HepG2 (cell line): Measurements from ENCODE around the gene TPGS1. TPM values are rescaled to one million over a fixed set of nuclear protein-coding genes. Genes with fewer than 3 reads are reported as not detected.

Experiments
- AGO1 ChIP-seq: fragments of 200-400 bp; formaldehyde crosslinking; IDR thresholded peaks from 2 replicates; pipeline ENCODE4 v1.6.1; 2017; ENCODE audit warnings: mild to moderate bottlenecking, low read depth, low read length, moderate library complexity; ENCODE audit not compliant: poor library complexity, severe bottlenecking
- AKAP8 ChIP-seq: sonication (generic); formaldehyde crosslinking; IDR thresholded peaks from 2 replicates; pipeline ENCODE4 v1.5.1; 2020; ENCODE audit warnings: mild to moderate bottlenecking, missing genetic modification reagents
- BCL6 ChIP-seq: IDR thresholded peaks from 2 replicates; pipeline ENCODE4 v1.6.1; 2016; ENCODE audit warnings: missing genetic modification reagents, missing compliant biosample characterization
- GATAD2A ChIP-seq: IDR thresholded peaks from 2 replicates; pipeline ENCODE4 v1.6.1; 2016
- GTF3A ChIP-seq: sonication (generic); formaldehyde crosslinking; conservative IDR thresholded peaks from 2 replicates; pipeline ENCODE4 v1.4.0; 2020; ENCODE audit warnings: mild to moderate bottlenecking, missing genetic modification reagents
- HBP1 ChIP-seq: IDR thresholded peaks from 2 replicates; pipeline ENCODE4 v1.6.1; 2016; ENCODE audit warnings: low read depth, control low read depth
- MZF1 ChIP-seq: sonication (generic); formaldehyde crosslinking; IDR thresholded peaks from 2 replicates; pipeline ENCODE4 v1.8.1; 2023; ENCODE audit warnings: mild to moderate bottlenecking, missing genetic modification reagents, borderline replicate concordance
- NR2F6 ChIP-seq, 2 experiments: IDR thresholded peaks; 2 replicates each; pipeline ENCODE4 v1.6.1; 2016; ENCODE audit warnings: antibody characterized with exemption in 1 of 2, mild to moderate bottlenecking in 1 of 2
- RBM39 ChIP-seq: fragments of 200-400 bp; formaldehyde crosslinking; IDR thresholded peaks from one replicate; pipeline ENCODE4 v1.6.1; 2018; ENCODE audit warnings: antibody characterized with exemption, mild to moderate bottlenecking, low read depth, low read length; ENCODE audit not compliant: poor library complexity, severe bottlenecking
- SP140L ChIP-seq: sonication (generic); formaldehyde crosslinking; IDR thresholded peaks from 2 replicates; pipeline ENCODE4 v1.4.0; 2020; ENCODE audit warnings: missing genetic modification reagents, borderline replicate concordance
- TEF ChIP-seq: sonication (generic); formaldehyde crosslinking; IDR thresholded peaks from 2 replicates; pipeline ENCODE4 v1.5.0; 2020; ENCODE audit warnings: missing genetic modification reagents
- TMF1 ChIP-seq: sonication (generic); formaldehyde crosslinking; IDR thresholded peaks from 2 replicates; pipeline ENCODE4 v1.8.1; 2022; ENCODE audit warnings: low read depth, missing genetic modification reagents
- ZMYM3 ChIP-seq: sonication (generic); formaldehyde crosslinking; IDR thresholded peaks from 2 replicates; pipeline ENCODE4 v1.5.1; 2020; ENCODE audit warnings: mild to moderate bottlenecking, missing genetic modification reagents
- ZNF503 ChIP-seq: sonication (generic); formaldehyde crosslinking; IDR thresholded peaks from 2 replicates; pipeline ENCODE4 v1.4.0; 2020; ENCODE audit warnings: missing genetic modification reagents
- ZNF816 ChIP-seq: sonication (generic); formaldehyde crosslinking; IDR thresholded peaks from 2 replicates; pipeline ENCODE4 v1.8.0; 2022; ENCODE audit warnings: missing genetic modification reagents, mild to moderate bottlenecking, borderline replicate concordance
- polyA plus RNA-seq, 8 experiments: library from polyadenylated mRNA; depleted of rRNA in 3 of 8; stranded (reverse) in 7 of 8; unstranded in 1 of 8; fragments of >200 nt; fragmentation: Illumina TruSeq in 4 of 8; extraction: Trizol in 4 of 8; gene quantifications; 2 replicates each; pipeline versions ENCODE4 v1.2.1 to v1.2.3, GENCODE V29; 2011 to 2016; ENCODE audit warnings: low read depth in 4 of 8, missing spikeins in 1 of 8, mixed read lengths in 1 of 8; ENCODE audit not compliant: insufficient read depth in 1 of 8
- total RNA-seq, 5 experiments: library from RNA; depleted of rRNA; stranded (reverse); fragments of >200 nt; fragmentation: Illumina TruSeq; extraction: Trizol; gene quantifications; 2 replicates each; pipeline ENCODE4 v1.2.3, GENCODE V29; 2016; ENCODE audit warnings: low read depth in 1 of 5
- TF ChIP-seq, protein P1 (sequence below): sonication (generic); formaldehyde crosslinking; IDR thresholded peaks from 2 replicates; pipeline ENCODE4 v1.8.0; 2022; ENCODE audit warnings: missing genetic modification reagents, mild to moderate bottlenecking, moderate library complexity, borderline replicate concordance
- TF ChIP-seq, protein P2 (sequence below): sonication (generic); formaldehyde crosslinking; IDR thresholded peaks from 2 replicates; pipeline ENCODE4 v1.8.0; 2022; ENCODE audit warnings: missing genetic modification reagents, mild to moderate bottlenecking, inconsistent platforms, borderline replicate concordance
- TF ChIP-seq, protein P3 (sequence below): sonication (generic); formaldehyde crosslinking; IDR thresholded peaks from 2 replicates; pipeline ENCODE4 v1.5.0; 2020; ENCODE audit warnings: missing genetic modification reagents

Gene TPGS1
- total and polyA plus RNA-seq, 2 of the 13 experiments (the other 11 are each of a cell fraction or from before 2014, with no cell fraction given): 1.1 to 6.2 TPM

- TF ChIP-seq, protein P1, sequence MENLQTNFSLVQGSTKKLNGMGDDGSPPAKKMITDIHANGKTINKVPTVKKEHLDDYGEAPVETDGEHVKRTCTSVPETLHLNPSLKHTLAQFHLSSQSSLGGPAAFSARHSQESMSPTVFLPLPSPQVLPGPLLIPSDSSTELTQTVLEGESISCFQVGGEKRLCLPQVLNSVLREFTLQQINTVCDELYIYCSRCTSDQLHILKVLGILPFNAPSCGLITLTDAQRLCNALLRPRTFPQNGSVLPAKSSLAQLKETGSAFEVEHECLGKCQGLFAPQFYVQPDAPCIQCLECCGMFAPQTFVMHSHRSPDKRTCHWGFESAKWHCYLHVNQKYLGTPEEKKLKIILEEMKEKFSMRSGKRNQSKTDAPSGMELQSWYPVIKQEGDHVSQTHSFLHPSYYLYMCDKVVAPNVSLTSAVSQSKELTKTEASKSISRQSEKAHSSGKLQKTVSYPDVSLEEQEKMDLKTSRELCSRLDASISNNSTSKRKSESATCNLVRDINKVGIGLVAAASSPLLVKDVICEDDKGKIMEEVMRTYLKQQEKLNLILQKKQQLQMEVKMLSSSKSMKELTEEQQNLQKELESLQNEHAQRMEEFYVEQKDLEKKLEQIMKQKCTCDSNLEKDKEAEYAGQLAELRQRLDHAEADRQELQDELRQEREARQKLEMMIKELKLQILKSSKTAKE: peak; percentile 41; the same call in 1 of the 2 replicates
- TF ChIP-seq GATAD2A (CRISPR knock-in tag): no peak
- no peak for TF ChIP-seq GTF3A
- TF ChIP-seq ZNF503 (CRISPR knock-in tag): no peak
- TF ChIP-seq AKAP8 (CRISPR knock-in tag): no peak
- TF ChIP-seq, protein P2, sequence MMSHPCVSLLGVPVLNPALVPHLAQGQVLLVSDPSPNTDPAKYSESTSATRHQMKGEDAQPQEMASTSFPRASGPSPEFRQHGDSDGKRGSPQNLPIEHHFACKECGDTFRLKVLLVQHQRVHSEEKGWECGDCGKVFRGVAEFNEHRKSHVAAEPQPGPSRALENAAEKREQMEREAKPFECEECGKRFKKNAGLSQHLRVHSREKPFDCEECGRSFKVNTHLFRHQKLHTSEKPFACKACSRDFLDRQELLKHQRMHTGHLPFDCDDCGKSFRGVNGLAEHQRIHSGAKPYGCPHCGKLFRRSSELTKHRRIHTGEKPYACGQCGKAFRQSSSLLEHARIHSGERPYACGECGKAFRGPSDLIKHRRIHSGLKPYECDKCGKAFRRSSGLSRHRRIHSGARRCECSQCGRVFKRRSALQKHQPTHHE (CRISPR knock-in tag): no peak
- TF ChIP-seq ZMYM3: peak; percentile 100
- TF ChIP-seq, protein P3, sequence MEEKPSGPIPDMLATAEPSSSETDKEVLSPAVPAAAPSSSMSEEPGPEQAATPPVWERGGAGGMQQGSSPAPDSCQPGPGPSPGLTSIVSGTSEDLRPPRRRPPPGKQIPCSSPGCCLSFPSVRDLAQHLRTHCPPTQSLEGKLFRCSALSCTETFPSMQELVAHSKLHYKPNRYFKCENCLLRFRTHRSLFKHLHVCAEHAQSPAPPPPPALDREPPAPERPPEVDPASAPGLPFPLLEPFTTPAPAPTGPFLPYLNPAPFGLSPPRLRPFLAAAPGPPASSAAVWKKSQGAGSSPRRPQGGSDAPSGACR: no peak
- TF ChIP-seq MZF1 (CRISPR knock-in tag): no peak
- no peak for TF ChIP-seq SP140L (CRISPR knock-in tag)
- TF ChIP-seq ZNF816 (CRISPR knock-in tag): no peak
- TF ChIP-seq NR2F6 (IDR thresholded peaks at IDR 0.05): peak; percentile 43; the same call in 1 of the 2 replicates
- no peak for TF ChIP-seq NR2F6 (CRISPR knock-in tag; IDR thresholded peaks at IDR 0.05)
- no peak for TF ChIP-seq HBP1 (CRISPR knock-in tag)
- no peak for TF ChIP-seq RBM39
- no peak for TF ChIP-seq TMF1 (CRISPR knock-in tag)
- no peak for TF ChIP-seq AGO1
- no peak for TF ChIP-seq TEF
- TF ChIP-seq BCL6 (CRISPR knock-in tag): no peak
These were observed 8.2 kb upstream of the TPGS1 start (continued) for GRCh38 chr19:498977-499623.
